Loucy (cell line): ENCODE data around the gene WSB2.

Source experiments
- EZH2phosphoT487 ChIP-seq: fragments of 200-600 bp; IDR thresholded peaks from 2 replicates; pipeline ENCODE4 v1.6.1; 2018; ENCODE audit warnings: antibody characterized with exemption, mild to moderate bottlenecking, moderate library complexity, borderline replicate concordance
- TF ChIP-seq, protein P1 (sequence below): fragments of 200-600 bp; sonication (generic); conservative IDR thresholded peaks from 2 replicates; pipeline ENCODE4 v1.5.1; 2014; ENCODE audit warnings: mild to moderate bottlenecking, antibody characterized with exemption, low read length

GRCh38 chr12:118042091-118042490 lies 18.9 kb downstream of the WSB2 start:
- TF ChIP-seq, protein P1, sequence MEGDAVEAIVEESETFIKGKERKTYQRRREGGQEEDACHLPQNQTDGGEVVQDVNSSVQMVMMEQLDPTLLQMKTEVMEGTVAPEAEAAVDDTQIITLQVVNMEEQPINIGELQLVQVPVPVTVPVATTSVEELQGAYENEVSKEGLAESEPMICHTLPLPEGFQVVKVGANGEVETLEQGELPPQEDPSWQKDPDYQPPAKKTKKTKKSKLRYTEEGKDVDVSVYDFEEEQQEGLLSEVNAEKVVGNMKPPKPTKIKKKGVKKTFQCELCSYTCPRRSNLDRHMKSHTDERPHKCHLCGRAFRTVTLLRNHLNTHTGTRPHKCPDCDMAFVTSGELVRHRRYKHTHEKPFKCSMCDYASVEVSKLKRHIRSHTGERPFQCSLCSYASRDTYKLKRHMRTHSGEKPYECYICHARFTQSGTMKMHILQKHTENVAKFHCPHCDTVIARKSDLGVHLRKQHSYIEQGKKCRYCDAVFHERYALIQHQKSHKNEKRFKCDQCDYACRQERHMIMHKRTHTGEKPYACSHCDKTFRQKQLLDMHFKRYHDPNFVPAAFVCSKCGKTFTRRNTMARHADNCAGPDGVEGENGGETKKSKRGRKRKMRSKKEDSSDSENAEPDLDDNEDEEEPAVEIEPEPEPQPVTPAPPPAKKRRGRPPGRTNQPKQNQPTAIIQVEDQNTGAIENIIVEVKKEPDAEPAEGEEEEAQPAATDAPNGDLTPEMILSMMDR: no peak
- no peak for TF ChIP-seq EZH2phosphoT487
